ENCODE results near the gene URB2. TPM values are rescaled to one million over a fixed set of nuclear protein-coding genes. Genes with fewer than 3 reads are reported as not detected.
A peak's percentile ranks its signal among the peaks of the same experiment; 100 is the strongest.

URB2 gene
- total RNA-seq, 1 experiment from 2014 or later: 20.4 TPM

- H3K27me3 ChIP-seq (ENCODE audit: insufficient read depth, low read length): no peaks in the 10 kb centered on the region
- H4K20me1 ChIP-seq (ENCODE audit: insufficient read depth): no peaks in the 10 kb centered on the region
- RAD21 ChIA-PET (ENCODE audit: low non-redundant PET in 1 of 2, low total read pairs in 2 of 2, uncharacterized antibody in 2 of 2, unreplicated experiment in 2 of 2): no interaction called here
- DNase-seq (ENCODE audit: low read depth, low spot score): no peak
- TF ChIP-seq EZH2phosphoT487 (IDR thresholded peaks at IDR 0.05; ENCODE audit: borderline replicate concordance) (no peak), RAD21 (IDR thresholded peaks at IDR 0.05; ENCODE audit: low read depth) (no peak), EGR1 (IDR thresholded peaks at IDR 0.05; ENCODE audit: low read depth) (no peak), SIN3A (IDR thresholded peaks at IDR 0.05; ENCODE audit: low read depth) (no peak), SRF (IDR thresholded peaks at IDR 0.05; ENCODE audit: low read depth) (no peak), MAX (IDR thresholded peaks at IDR 0.05) (no peak), CBX3 (IDR thresholded peaks at IDR 0.05; ENCODE audit: low read depth) (no peak), ELF1 (IDR thresholded peaks at IDR 0.05; ENCODE audit: borderline replicate concordance, low read depth) (no peak)
- H3K9me2 ChIP-seq (ENCODE audit: insufficient read depth): no peaks in the 10 kb centered on the region
- intact Hi-C loops (cut with micrococcal nuclease): no loop called here
- no peak overlapping the region for H3K27ac ChIP-seq (ENCODE audit: low read depth, low read length)
- POLR2A ChIA-PET: no interaction called here
- H3K4me3 ChIP-seq (replicated peaks in 1 of 2; ENCODE audit: low read depth in 1 of 2, low read length in 2 of 2): no peak overlapping the region
- H3K4me1 ChIP-seq (ENCODE audit: control insufficient read depth in 1 of 2, insufficient read depth in 2 of 2, low read length in 2 of 2): no peaks in the 10 kb centered on the region
- no peak overlapping the region for H3K4me2 ChIP-seq (ENCODE audit: low read length)
- no peaks in the 10 kb centered on the region for H3K9me3 ChIP-seq (ENCODE audit: control insufficient read depth in 1 of 2, insufficient read depth in 1 of 2, low read depth in 1 of 2, low read length in 2 of 2)
- no peaks in the 10 kb centered on the region for H3K79me2 ChIP-seq (ENCODE audit: insufficient read depth, low read length)
- no peak overlapping the region for H2AFZ ChIP-seq (ENCODE audit: low read depth, low read length, poor library complexity, severe bottlenecking)
- CTCF ChIA-PET: no interaction called here
- H3K9ac ChIP-seq (ENCODE audit: low read length): no peak overlapping the region
- no TSS peak for BruUV-seq (replicated peaks)
- H3K36me3 ChIP-seq (ENCODE audit: control insufficient read depth in 1 of 2, insufficient read depth in 2 of 2, low read length in 2 of 2): peaks cover 0 to 5% of the 10 kb centered on the region in 2 experiments; a peak in 2 of 4 replicates
- no peak for ATAC-seq
Measured at GRCh38 chr1:229590119-229590518, 35.9 kb upstream of the URB2 start.

- H3K27me3 ChIP-seq (ENCODE audit: insufficient read depth, low read length): no peaks in the 10 kb centered on the region
- H3K27ac ChIP-seq (ENCODE audit: low read depth, low read length): no peak overlapping the region
- ATAC-seq (no peak), DNase-seq (ENCODE audit: low read depth, low spot score) (no peak)
- no peaks in the 10 kb centered on the region for H3K9me3 ChIP-seq (ENCODE audit: control insufficient read depth in 1 of 2, insufficient read depth in 1 of 2, low read depth in 1 of 2, low read length in 2 of 2)
- H3K79me2 ChIP-seq (ENCODE audit: insufficient read depth, low read length): peaks cover 7% of the 10 kb centered on the region
- H3K4me2 ChIP-seq (ENCODE audit: low read length): no peak overlapping the region
- ChIA-PET CTCF (no interaction called here), RAD21 (ENCODE audit: low non-redundant PET in 1 of 2, low total read pairs in 2 of 2, uncharacterized antibody in 2 of 2, unreplicated experiment in 2 of 2) (no interaction called here), POLR2A (no interaction called here)
- no peak overlapping the region for H3K9ac ChIP-seq (ENCODE audit: low read length)
- intact Hi-C loops (cut with micrococcal nuclease): no loop called here
- BruUV-seq (replicated peaks): TSS peak; percentile 34
- peaks cover 4 to 7% of the 10 kb centered on the region in 2 experiments; a peak in 2 of 4 replicates for H3K36me3 ChIP-seq (ENCODE audit: control insufficient read depth in 1 of 2, insufficient read depth in 2 of 2, low read length in 2 of 2)
- no peak overlapping the region for H3K4me3 ChIP-seq (replicated peaks in 1 of 2; ENCODE audit: low read depth in 1 of 2, low read length in 2 of 2)
- TF ChIP-seq YY1 (IDR thresholded peaks at IDR 0.05; ENCODE audit: extremely low read depth, insufficient replicate concordance, low read depth, low read length) (no peak), JUND (IDR thresholded peaks at IDR 0.05) (no peak)
- no peaks in the 10 kb centered on the region for H3K9me2 ChIP-seq (ENCODE audit: insufficient read depth)
- H3K4me1 ChIP-seq (ENCODE audit: control insufficient read depth in 1 of 2, insufficient read depth in 2 of 2, low read length in 2 of 2): no peaks in the 10 kb centered on the region
- no peaks in the 10 kb centered on the region for H4K20me1 ChIP-seq (ENCODE audit: insufficient read depth)
- H2AFZ ChIP-seq (ENCODE audit: low read depth, low read length, poor library complexity, severe bottlenecking): no peak overlapping the region
Measured at GRCh38 chr1:229593800-229594199, 32.2 kb upstream of the URB2 start.
